Fibroblast of pulmonary artery (primary cell): ENCODE measurements around the gene CSF2.

Experiments
- DNase-seq: peaks from one replicate; pipeline ENCODE4 v3.0.0-alpha.2; 2010; ENCODE audit warnings: low read depth
- H3K4me3 ChIP-seq: replicated peaks from 2 replicates; pipeline ENCODE4 v1.5.1; 2011; ENCODE audit warnings: low read depth, mild to moderate bottlenecking, control low read depth, low read length, moderate library complexity
- CTCF ChIP-seq: IDR thresholded peaks from 2 replicates; pipeline ENCODE4 v1.5.1; 2011; ENCODE audit warnings: mild to moderate bottlenecking, control low read depth, low read length, inconsistent platforms; ENCODE audit errors: missing control alignments

The CSF2 gene

DNA sequence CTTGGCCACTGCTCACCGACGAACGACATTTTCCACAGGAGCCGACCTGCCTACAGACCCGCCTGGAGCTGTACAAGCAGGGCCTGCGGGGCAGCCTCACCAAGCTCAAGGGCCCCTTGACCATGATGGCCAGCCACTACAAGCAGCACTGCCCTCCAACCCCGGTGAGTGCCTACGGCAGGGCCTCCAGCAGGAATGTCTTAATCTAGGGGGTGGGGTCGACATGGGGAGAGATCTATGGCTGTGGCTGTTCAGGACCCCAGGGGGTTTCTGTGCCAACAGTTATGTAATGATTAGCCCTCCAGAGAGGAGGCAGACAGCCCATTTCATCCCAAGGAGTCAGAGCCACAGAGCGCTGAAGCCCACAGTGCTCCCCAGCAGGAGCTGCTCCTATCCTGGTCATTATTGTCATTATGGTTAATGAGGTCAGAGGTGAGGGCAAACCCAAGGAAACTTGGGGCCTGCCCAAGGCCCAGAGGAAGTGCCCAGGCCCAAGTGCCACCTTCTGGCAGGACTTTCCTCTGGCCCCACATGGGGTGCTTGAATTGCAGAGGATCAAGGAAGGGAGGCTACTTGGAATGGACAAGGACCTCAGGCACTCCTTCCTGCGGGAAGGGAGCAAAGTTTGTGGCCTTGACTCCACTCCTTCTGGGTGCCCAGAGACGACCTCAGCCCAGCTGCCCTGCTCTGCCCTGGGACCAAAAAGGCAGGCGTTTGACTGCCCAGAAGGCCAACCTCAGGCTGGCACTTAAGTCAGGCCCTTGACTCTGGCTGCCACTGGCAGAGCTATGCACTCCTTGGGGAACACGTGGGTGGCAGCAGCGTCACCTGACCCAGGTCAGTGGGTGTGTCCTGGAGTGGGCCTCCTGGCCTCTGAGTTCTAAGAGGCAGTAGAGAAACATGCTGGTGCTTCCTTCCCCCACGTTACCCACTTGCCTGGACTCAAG is 1.5 kb downstream of the CSF2 start:
- TF ChIP-seq CTCF, result no peak
- no peak overlapping the region for H3K4me3 ChIP-seq
- DNase-seq, result no peak

DNA sequence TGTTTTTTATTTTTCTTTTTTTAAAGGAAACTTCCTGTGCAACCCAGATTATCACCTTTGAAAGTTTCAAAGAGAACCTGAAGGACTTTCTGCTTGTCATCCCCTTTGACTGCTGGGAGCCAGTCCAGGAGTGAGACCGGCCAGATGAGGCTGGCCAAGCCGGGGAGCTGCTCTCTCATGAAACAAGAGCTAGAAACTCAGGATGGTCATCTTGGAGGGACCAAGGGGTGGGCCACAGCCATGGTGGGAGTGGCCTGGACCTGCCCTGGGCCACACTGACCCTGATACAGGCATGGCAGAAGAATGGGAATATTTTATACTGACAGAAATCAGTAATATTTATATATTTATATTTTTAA is 2.1 kb downstream of the CSF2 start:
- no peak overlapping the region for H3K4me3 ChIP-seq
- no peak for TF ChIP-seq CTCF
- DNase-seq, result no peak

- H3K4me3 ChIP-seq, result no peak overlapping the region
- no peak for DNase-seq
- no peak for TF ChIP-seq CTCF
These were observed 2.7 kb downstream of the CSF2 start for GRCh38 chr5:132076202-132076830.

DNA sequence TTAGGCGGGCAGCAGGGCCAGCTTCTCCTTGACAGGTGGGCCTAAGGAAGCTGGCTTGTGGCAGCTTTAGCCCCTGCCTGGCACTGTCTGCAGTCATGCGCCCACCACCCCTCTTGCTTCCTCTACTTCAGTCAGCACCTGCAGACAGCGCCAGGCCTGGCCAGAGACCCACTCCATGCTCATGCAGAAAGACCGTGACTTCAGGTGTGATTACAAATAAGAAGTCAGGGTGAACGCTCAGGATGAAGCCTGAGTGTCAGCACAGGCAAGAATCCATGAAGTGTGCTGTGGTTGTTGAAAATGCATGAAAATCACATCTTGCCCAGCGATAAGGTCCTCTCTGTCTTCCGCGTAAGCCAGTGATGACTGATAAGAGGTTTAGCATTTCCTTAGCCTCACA is 3.4 kb downstream of the CSF2 start:
- TF ChIP-seq CTCF, result no peak
- no peak overlapping the region for H3K4me3 ChIP-seq
- DNase-seq, result no peak

DNA sequence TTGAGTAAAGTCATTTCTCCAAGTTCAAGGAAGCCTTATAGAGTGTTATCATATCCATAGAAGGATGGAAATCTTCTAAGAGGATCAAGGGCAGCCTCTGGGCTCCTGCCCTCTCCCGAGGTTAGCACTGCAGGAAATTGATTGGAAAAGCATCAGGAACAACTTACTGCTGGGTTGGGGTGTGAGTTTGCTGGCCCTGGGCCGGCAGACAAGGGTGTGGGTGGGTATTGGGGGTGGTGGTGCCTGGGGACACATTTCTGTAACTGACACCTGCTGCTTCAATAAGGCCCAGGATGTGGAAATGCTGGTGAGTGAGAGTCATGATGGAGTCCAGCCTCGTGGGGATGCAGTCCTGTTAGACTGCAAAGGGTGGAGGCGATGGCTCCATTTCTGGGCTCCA is 5.5 kb downstream of the CSF2 start:
- DNase-seq, result no peak
- no peak overlapping the region for H3K4me3 ChIP-seq
- TF ChIP-seq CTCF, result no peak

DNA sequence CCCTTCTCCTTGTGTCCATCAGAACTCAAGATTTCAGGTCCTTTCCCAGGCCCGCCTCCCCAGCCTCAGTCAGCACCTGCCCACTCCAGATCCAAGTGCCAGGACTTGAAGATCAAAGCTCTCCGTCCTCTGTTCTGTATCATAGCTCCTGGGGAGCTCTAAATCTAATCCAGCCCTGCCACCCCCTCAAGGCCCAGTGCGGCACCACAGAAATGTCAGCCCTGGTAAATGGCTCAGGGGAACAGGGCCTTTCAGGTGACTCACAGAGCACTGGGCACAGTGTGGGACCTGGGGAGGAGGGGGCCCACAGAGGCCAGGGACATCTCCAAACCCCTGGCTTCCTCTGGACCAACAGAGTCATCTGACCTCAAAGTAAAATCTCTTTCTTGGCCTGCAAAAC is 6.0 kb downstream of the CSF2 start:
- no peak for TF ChIP-seq CTCF
- DNase-seq, result no peak
- H3K4me3 ChIP-seq, result no peak overlapping the region

DNA sequence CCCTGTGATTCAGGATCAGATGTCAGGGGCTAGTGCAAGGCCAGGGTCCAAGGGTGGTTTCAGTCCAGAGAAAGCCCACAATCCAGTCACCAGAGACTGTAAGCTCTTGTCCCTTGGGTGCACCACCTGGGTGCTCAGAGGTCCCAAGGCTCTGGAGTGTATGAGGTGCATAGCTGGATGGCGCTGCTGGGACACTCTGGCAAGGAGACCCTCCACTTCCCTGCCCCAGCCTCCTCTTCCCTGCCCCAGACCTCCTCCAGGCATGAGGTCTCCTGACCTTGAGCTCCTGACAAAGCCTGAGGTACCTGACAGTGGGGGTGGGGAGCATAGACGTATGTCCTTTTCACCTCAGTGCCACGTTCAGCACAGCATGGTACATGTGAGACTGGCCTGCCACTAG is 7.0 kb downstream of the CSF2 start:
- DNase-seq, result no peak
- TF ChIP-seq CTCF, result no peak
- H3K4me3 ChIP-seq, result no peak overlapping the region
